ENCODE measurements around the gene CPSF2. TPM values are rescaled to one million over a fixed set of nuclear protein-coding genes. Genes with fewer than 3 reads are reported as not detected.

The CPSF2 gene
- total RNA-seq, 4 donors from 2014 or later: 4.5 to 25.9 (median 17.0) TPM

- H3K4me1 ChIP-seq: peaks cover 10 to 52% (median 17%) of the 10 kb centered on the region in 4 donors
- no peaks in the 10 kb centered on the region for H3K27me3 ChIP-seq
- H3K4me3 ChIP-seq: peak overlapping the region; percentile 80 to 97 (median 92)
- in situ Hi-C loops (cut with MboI; ENCODE audit: low pct_ligation_motif_present in 1 of 4, low pct_unique_long_range_greater_than_20kb in 1 of 4, low sequenced_read_pairs in 3 of 4): no loop called here
- H3K9me3 ChIP-seq: no peaks in the 10 kb centered on the region
- H3K27ac ChIP-seq: peak overlapping the region; percentile 88 to 97 (median 96)
- DNase-seq: peak; percentile 23
- intact Hi-C loops (cut with DNase I; ENCODE audit: low total_unique reads): no loop called here
- no peak for TF ChIP-seq POLR2AphosphoS5 (IDR thresholded peaks at IDR 0.05)
- 0% methylated on average over 13 to 22 of the region's 22 CpGs for WGBS, 2 donors (ENCODE audit: low coverage in 1 of 2)
- H3K36me3 ChIP-seq: peaks cover 0 to 18% (median 0%) of the 10 kb centered on the region in 4 donors
Observed at GRCh38 chr14:92122351-92122677, 545 bp downstream of the CPSF2 start.

- no peaks in the 10 kb centered on the region for H3K27me3 ChIP-seq
- no peak for DNase-seq
- 31 to 33% methylated on average over 9 of the region's 9 CpGs for WGBS, 2 donors (ENCODE audit: low coverage in 1 of 2)
- H3K36me3 ChIP-seq: peaks cover 0 to 18% (median 0%) of the 10 kb centered on the region in 4 donors
- TF ChIP-seq POLR2A (IDR thresholded peaks at IDR 0.05) (no peak), EP300 (IDR thresholded peaks at IDR 0.05; ENCODE audit: low read depth) (no peak), POLR2AphosphoS5 (IDR thresholded peaks at IDR 0.05) (no peak), CTCF (IDR thresholded peaks at IDR 0.05) (no peak)
- H3K9me3 ChIP-seq: no peaks in the 10 kb centered on the region
- intact Hi-C loops (cut with DNase I; ENCODE audit: low total_unique reads): no loop called here
- in situ Hi-C loops (cut with MboI; ENCODE audit: low pct_ligation_motif_present in 1 of 4, low pct_unique_long_range_greater_than_20kb in 1 of 4, low sequenced_read_pairs in 3 of 4): no loop called here
- H3K27ac ChIP-seq: peak overlapping the region; percentile 88 to 97 (median 96)
- peaks cover 10 to 52% (median 17%) of the 10 kb centered on the region in 4 donors for H3K4me1 ChIP-seq
- H3K4me3 ChIP-seq: peak overlapping the region; percentile 80 to 97 (median 92)
Observed at GRCh38 chr14:92122761-92123160, 992 bp downstream of the CPSF2 start.

- no peak overlapping the region for H3K4me3 ChIP-seq
- intact Hi-C loops (cut with DNase I; ENCODE audit: low total_unique reads): no loop called here
- no peaks in the 10 kb centered on the region for H3K27me3 ChIP-seq
- TF ChIP-seq EP300 (IDR thresholded peaks at IDR 0.05; ENCODE audit: low read depth) (no peak), POLR2AphosphoS5 (IDR thresholded peaks at IDR 0.05) (no peak), POLR2A (IDR thresholded peaks at IDR 0.05) (no peak), CTCF (IDR thresholded peaks at IDR 0.05) (no peak)
- no peak overlapping the region for H3K27ac ChIP-seq
- no peak for DNase-seq
- 71 to 72% methylated on average over 1 of the region's 1 CpG for WGBS, 2 donors (ENCODE audit: low coverage in 1 of 2)
- in situ Hi-C loops (cut with MboI; ENCODE audit: low pct_ligation_motif_present in 1 of 4, low pct_unique_long_range_greater_than_20kb in 1 of 4, low sequenced_read_pairs in 3 of 4): loop anchor here (10.0 to 25.0 kb wide), 3 partner anchors 320 to 553 kb away; no protein-coding TSS in a partner anchor
- peaks cover 0 to 58% (median 21%) of the 10 kb centered on the region in 4 donors for H3K36me3 ChIP-seq
- H3K4me1 ChIP-seq: no peaks in the 10 kb centered on the region
- H3K9me3 ChIP-seq: no peaks in the 10 kb centered on the region
Observed at GRCh38 chr14:92134456-92134855, 12.7 kb downstream of the CPSF2 start.

GRCh38 chr14:92135269-92135668, 13.5 kb downstream of the CPSF2 start:
- DNase-seq: no peak
- Histone ChIP-seq H3K4me1 (no peaks in the 10 kb centered on the region), H3K27me3 (no peaks in the 10 kb centered on the region), H3K36me3 (peaks cover 0 to 56% (median 23%) of the 10 kb centered on the region in 4 donors), H3K9me3 (no peaks in the 10 kb centered on the region), H3K4me3 (no peak overlapping the region), H3K27ac (no peak overlapping the region)
- in situ Hi-C loops (cut with MboI; ENCODE audit: low pct_ligation_motif_present in 1 of 4, low pct_unique_long_range_greater_than_20kb in 1 of 4, low sequenced_read_pairs in 3 of 4) (loop anchor here (10.0 to 25.0 kb wide), 3 partner anchors 320 to 552 kb away; no protein-coding TSS in a partner anchor), intact Hi-C loops (cut with DNase I; ENCODE audit: low total_unique reads) (no loop called here)
- TF ChIP-seq POLR2A (IDR thresholded peaks at IDR 0.05): no peak
- peak; percentile 36 to 53 (median 49) for TF ChIP-seq CTCF (IDR thresholded peaks at IDR 0.05)
- WGBS, 2 donors (ENCODE audit: low coverage in 1 of 2): 50 to 62% methylated on average over 1 of the region's 1 CpG

- Histone ChIP-seq H3K9me3 (no peaks in the 10 kb centered on the region), H3K27me3 (no peaks in the 10 kb centered on the region), H3K4me3 (no peak overlapping the region), H3K4me1 (no peaks in the 10 kb centered on the region), H3K36me3 (peaks cover 0 to 73% (median 36%) of the 10 kb centered on the region in 4 donors), H3K27ac (no peak overlapping the region)
- no peak for TF ChIP-seq CTCF (IDR thresholded peaks at IDR 0.05)
- DNase-seq: no peak
- intact Hi-C loops (cut with DNase I; ENCODE audit: low total_unique reads): no loop called here
- WGBS, 2 donors (ENCODE audit: low coverage in 1 of 2): 69 to 83% methylated on average over 3 to 4 of the region's 4 CpGs
- in situ Hi-C loops (cut with MboI; ENCODE audit: low pct_ligation_motif_present in 1 of 4, low pct_unique_long_range_greater_than_20kb in 1 of 4, low sequenced_read_pairs in 3 of 4): loop anchor here in 3 of 4 donors (25.0 kb wide), 2 partner anchors 319 to 544 kb away; no protein-coding TSS in a partner anchor
Observed at GRCh38 chr14:92143309-92143708, 21.5 kb downstream of the CPSF2 start.
